Measurements from ENCODE around the gene NPPB. TPM values are rescaled to one million over a fixed set of nuclear protein-coding genes. Genes with fewer than 3 reads are reported as not detected.

The NPPB gene
- polyA plus RNA-seq, 1 donor from 2014 or later: not detected

DNA sequence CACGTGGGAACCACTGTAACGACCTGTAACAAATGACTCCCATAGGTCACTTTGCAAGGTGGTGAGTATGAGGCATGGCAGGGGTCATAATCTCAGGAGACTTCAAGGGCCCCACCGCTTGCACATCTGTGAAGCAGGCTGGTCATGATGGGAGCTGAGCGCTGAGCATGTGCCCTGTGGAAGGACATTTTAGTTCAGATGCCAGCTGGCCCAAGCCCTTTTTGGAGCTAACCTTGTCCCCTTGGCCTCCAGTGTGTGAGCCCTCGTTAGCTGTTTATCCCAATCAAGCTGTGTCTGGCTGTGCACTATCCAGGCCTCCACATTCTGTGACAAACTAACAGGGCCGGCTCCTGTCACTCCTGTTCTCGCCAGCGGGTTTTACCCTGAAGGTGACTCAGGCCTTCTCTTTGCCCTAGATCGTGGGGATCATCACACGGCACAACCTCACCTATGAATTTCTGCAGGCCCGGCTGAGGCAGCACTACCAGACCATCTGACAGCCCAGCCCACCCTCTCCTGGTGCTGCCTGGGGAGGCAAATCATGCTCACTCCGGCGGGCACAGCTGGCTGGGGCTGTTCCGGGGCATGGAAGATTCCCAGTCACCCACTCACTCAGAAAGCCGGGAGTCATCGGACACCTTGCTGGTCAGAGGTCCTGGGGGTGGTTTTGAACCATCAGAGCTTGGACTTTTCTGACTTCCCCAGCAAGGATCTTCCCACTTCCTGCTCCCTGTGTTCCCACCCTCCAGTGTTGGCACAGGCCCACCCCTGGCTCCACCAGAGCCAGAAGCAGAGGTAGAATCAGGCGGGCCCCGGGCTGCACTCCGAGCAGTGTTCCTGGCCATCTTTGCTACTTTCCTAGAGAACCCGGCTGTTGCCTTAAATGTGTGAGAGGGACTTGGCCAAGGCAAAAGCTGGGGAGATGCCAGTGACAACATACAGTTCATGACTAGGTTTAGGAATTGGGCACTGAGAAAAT lies 18.7 kb downstream of the NPPB start:
- H3K4me3 ChIP-seq (ENCODE audit: low read length): no peak overlapping the region
- H4K20me1 ChIP-seq (ENCODE audit: insufficient read depth): no peaks in the 10 kb centered on the region
- no peaks in the 10 kb centered on the region for H3K9me2 ChIP-seq (ENCODE audit: insufficient read depth, low read length)
- no peak overlapping the region for H3K4me2 ChIP-seq (ENCODE audit: low read length)
- no peaks in the 10 kb centered on the region for H3K9me3 ChIP-seq (ENCODE audit: low read length)
- H3F3A ChIP-seq (ENCODE audit: insufficient read depth, low read length, poor library complexity, severe bottlenecking): no peaks in the 10 kb centered on the region
- no peak overlapping the region for H3K9ac ChIP-seq (ENCODE audit: low read length)
- no peaks in the 10 kb centered on the region for H3K79me2 ChIP-seq (replicated peaks; ENCODE audit: insufficient read depth, low read length)
- no peaks in the 10 kb centered on the region for H3K36me3 ChIP-seq (ENCODE audit: insufficient read depth, low read length)
- no peak overlapping the region for H3K27ac ChIP-seq (ENCODE audit: low read length)
- TF ChIP-seq, protein P1, sequence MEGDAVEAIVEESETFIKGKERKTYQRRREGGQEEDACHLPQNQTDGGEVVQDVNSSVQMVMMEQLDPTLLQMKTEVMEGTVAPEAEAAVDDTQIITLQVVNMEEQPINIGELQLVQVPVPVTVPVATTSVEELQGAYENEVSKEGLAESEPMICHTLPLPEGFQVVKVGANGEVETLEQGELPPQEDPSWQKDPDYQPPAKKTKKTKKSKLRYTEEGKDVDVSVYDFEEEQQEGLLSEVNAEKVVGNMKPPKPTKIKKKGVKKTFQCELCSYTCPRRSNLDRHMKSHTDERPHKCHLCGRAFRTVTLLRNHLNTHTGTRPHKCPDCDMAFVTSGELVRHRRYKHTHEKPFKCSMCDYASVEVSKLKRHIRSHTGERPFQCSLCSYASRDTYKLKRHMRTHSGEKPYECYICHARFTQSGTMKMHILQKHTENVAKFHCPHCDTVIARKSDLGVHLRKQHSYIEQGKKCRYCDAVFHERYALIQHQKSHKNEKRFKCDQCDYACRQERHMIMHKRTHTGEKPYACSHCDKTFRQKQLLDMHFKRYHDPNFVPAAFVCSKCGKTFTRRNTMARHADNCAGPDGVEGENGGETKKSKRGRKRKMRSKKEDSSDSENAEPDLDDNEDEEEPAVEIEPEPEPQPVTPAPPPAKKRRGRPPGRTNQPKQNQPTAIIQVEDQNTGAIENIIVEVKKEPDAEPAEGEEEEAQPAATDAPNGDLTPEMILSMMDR (IDR thresholded peaks at IDR 0.05; ENCODE audit: poor library complexity, severe bottlenecking): no peak
- no peak for TF ChIP-seq TAF1 (IDR thresholded peaks at IDR 0.05; ENCODE audit: low read depth)
- TF ChIP-seq, protein P2, sequence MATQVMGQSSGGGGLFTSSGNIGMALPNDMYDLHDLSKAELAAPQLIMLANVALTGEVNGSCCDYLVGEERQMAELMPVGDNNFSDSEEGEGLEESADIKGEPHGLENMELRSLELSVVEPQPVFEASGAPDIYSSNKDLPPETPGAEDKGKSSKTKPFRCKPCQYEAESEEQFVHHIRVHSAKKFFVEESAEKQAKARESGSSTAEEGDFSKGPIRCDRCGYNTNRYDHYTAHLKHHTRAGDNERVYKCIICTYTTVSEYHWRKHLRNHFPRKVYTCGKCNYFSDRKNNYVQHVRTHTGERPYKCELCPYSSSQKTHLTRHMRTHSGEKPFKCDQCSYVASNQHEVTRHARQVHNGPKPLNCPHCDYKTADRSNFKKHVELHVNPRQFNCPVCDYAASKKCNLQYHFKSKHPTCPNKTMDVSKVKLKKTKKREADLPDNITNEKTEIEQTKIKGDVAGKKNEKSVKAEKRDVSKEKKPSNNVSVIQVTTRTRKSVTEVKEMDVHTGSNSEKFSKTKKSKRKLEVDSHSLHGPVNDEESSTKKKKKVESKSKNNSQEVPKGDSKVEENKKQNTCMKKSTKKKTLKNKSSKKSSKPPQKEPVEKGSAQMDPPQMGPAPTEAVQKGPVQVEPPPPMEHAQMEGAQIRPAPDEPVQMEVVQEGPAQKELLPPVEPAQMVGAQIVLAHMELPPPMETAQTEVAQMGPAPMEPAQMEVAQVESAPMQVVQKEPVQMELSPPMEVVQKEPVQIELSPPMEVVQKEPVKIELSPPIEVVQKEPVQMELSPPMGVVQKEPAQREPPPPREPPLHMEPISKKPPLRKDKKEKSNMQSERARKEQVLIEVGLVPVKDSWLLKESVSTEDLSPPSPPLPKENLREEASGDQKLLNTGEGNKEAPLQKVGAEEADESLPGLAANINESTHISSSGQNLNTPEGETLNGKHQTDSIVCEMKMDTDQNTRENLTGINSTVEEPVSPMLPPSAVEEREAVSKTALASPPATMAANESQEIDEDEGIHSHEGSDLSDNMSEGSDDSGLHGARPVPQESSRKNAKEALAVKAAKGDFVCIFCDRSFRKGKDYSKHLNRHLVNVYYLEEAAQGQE (IDR thresholded peaks at IDR 0.05; ENCODE audit: borderline replicate concordance): no peak
- TF ChIP-seq MXI1 (conservative IDR thresholded peaks at IDR 0.05; ENCODE audit: poor library complexity, severe bottlenecking): no peak
- no peak for TF ChIP-seq EP300 (conservative IDR thresholded peaks at IDR 0.05; ENCODE audit: poor library complexity, severe bottlenecking)
- TF ChIP-seq RAD21 (conservative IDR thresholded peaks at IDR 0.05): no peak
- TF ChIP-seq EZH2 (IDR thresholded peaks at IDR 0.05; ENCODE audit: borderline replicate concordance, insufficient read depth, low read length, poor library complexity, severe bottlenecking): no peak
- TF ChIP-seq POLR2AphosphoS5 (IDR thresholded peaks at IDR 0.05): no peak
- no peak for TF ChIP-seq SMC3 (conservative IDR thresholded peaks at IDR 0.05; ENCODE audit: poor library complexity)
- no peaks in the 10 kb centered on the region for H3K27me3 ChIP-seq (ENCODE audit: insufficient read depth, low read depth, low read length)
- H2AFZ ChIP-seq (ENCODE audit: low read depth, low read length): no peak overlapping the region

DNA sequence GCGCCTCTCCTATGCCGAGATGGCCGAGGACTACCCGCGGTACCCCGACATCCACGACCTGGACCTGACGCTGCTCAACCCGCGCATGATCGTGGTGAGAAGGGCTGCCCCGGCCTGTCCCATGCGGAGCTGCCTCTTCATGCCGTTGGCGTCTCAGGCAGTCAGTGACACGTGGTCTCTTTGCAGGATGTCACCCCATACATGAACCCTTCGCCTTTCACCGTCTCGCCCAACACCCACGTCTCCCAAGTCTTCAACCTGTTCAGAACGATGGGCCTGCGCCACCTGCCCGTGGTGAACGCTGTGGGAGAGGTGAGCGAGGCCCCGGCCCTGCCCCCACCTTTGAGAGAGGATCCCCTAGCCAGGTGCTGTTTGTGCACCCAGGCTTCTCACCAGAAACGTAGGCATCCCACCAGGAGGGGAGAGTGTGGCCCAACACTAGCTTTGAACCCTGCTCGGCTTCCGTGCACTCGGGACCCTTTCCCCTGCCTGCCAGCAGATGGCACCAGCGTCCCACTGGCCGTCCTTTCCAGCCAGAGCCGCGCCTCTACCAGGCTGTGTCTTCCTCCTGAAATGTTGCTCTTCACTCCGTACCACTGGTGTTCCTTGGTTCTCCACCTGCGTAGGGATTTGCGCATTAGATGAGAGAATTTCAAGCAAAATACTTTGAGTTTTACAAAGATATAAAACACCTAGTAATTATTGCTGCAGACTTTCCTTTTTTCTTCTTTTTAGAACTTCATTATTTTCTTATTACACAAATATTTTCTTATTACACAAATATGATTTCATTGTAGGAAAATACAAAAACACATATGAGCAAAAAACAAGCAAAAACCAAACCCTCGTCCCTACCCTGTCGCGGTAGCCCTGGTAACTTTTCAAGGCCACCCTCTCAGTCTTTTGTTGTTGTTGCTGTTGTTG lies 20.1 kb downstream of the NPPB start:
- peak overlapping the region; percentile 40 for H3K27ac ChIP-seq (ENCODE audit: low read length)
- TF ChIP-seq, protein P2 (IDR thresholded peaks at IDR 0.05; ENCODE audit: borderline replicate concordance): no peak
- TF ChIP-seq EP300 (conservative IDR thresholded peaks at IDR 0.05; ENCODE audit: poor library complexity, severe bottlenecking): no peak
- TF ChIP-seq EZH2 (IDR thresholded peaks at IDR 0.05; ENCODE audit: borderline replicate concordance, insufficient read depth, low read length, poor library complexity, severe bottlenecking): no peak
- TF ChIP-seq MXI1 (conservative IDR thresholded peaks at IDR 0.05; ENCODE audit: poor library complexity, severe bottlenecking): no peak
- TF ChIP-seq, protein P1 (IDR thresholded peaks at IDR 0.05; ENCODE audit: poor library complexity, severe bottlenecking): peak; percentile 99
- TF ChIP-seq RAD21 (conservative IDR thresholded peaks at IDR 0.05): peak; percentile 99
- peak; percentile 99 for TF ChIP-seq SMC3 (conservative IDR thresholded peaks at IDR 0.05; ENCODE audit: poor library complexity)
- H3F3A ChIP-seq (ENCODE audit: insufficient read depth, low read length, poor library complexity, severe bottlenecking): no peaks in the 10 kb centered on the region
- H3K9me3 ChIP-seq (ENCODE audit: low read length): no peaks in the 10 kb centered on the region
- H2AFZ ChIP-seq (ENCODE audit: low read depth, low read length): no peak overlapping the region
- H3K36me3 ChIP-seq (ENCODE audit: insufficient read depth, low read length): no peaks in the 10 kb centered on the region
- no peaks in the 10 kb centered on the region for H3K27me3 ChIP-seq (ENCODE audit: insufficient read depth, low read depth, low read length)
- H3K79me2 ChIP-seq (replicated peaks; ENCODE audit: insufficient read depth, low read length): no peaks in the 10 kb centered on the region
- peak overlapping the region; percentile 27 for H3K9ac ChIP-seq (ENCODE audit: low read length)
- no peak overlapping the region for H3K4me3 ChIP-seq (ENCODE audit: low read length)
- no peaks in the 10 kb centered on the region for H4K20me1 ChIP-seq (ENCODE audit: insufficient read depth)
- no peak overlapping the region for H3K4me2 ChIP-seq (ENCODE audit: low read length)
- no peaks in the 10 kb centered on the region for H3K9me2 ChIP-seq (ENCODE audit: insufficient read depth, low read length)

All from neural cell (in vitro differentiated cells).